GM11168 (cell line): Measurements from ENCODE around the gene ANO7.

Experiments
- in situ Hi-C: fragments of 300-500 bp; cut with MboI; formaldehyde crosslinking; loops from one replicate; pipeline ENCODE4 v1.12.0; 2022; ENCODE audit warnings: low sequenced_read_pairs; ENCODE audit not compliant: unreplicated experiment

Gene ANO7

DNA sequence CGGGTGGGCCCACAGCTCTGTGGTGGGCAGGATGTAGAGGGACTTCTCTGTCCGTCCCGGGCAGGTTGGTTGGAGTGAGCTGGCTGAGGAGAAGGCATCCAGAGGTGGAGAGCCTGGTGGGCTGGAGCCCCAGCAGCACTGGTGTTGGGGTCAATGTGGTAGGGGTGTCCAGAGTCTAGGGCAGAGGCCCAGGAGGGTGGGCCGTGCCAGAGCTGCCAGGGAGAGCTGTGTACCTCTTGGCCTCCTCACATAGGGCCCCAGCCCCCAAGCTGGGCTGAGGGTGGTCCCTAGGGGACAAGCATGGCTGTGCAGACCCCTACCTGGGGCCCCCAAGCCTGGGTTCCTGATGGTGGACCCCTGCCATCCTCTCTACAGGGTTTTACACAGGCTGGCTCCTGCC is 16.0 kb downstream of the ANO7 start:
- in situ Hi-C loops: no loop called here

DNA sequence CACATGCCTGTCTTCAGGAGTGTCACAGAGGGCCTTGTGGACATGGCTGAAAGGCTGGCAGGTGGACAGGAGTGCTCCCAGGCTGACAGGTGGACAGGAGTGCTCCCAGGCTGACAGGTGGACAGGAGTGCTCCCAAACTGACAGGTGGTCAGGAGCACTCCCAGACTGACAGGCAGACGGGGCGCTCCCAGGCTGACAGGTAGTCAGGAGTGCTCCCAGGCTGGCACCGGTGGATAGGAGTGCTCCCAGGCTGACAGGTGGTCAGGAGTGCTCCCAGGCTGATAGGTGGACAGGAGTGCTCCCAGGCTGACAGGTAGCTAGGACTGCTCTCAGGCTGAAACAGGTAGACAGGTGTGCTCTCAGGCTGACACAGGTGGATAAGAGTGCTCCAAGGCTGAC is 16.6 kb downstream of the ANO7 start:
- in situ Hi-C loops: no loop called here

DNA sequence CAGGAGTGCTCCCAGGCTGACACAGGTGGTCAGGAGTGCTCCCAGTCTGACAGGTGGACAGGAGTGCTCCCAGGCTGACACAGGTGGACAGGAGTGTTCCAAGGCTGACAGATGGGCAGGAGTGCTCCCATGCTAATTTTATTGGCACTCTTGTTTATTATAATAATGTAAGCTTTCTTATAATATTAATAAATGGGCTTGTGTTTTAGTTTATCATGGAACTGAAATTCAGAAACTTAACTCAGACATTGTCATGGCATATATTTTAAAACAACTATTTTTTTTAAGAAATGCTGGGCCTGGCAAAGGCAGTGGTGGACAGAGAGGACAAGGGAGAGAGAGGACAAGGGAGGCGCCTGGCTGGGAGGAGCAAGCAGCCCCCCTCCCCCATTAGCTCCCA is 18.7 kb downstream of the ANO7 start:
- in situ Hi-C loops: no loop called here

DNA sequence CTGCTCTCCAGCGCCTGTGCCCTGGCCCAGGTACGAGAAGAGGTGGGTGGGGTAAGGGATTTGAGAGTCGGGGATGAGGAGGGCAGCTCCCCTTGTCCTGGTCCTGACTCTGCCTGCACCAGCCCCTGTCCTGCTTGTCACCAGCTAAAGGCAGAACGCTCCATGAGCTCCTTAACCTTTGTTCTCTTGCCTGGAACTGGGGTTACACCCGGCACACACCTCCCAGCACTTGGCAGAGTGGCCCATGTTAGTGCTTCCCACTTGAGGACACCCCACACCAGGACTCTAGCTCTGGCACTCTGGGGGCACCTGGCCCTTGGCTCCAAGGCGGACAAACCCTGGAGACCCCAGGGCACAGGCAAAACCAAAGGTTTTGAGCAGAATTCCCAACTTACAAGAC is 19.2 kb downstream of the ANO7 start:
- in situ Hi-C loops: no loop called here

DNA sequence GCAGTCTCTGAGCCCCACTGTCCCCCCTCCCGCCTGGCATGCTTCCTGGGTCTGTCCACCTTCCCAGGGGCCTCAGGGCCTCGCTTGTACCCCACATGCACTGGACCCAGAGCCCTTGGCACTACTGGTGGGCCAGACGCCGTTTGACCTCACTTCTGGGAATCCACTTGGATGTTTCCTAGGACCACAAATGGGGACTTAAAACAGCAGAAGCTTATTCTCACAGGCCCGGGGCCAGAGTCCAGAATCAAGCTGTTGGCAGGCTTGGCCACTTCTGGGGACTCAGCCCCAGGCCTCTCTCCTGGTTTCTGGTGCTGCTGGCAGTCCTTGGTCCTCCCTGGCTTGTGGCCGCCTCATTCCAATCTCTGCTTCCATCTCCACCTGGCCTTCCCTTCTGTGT is 19.6 kb downstream of the ANO7 start:
- in situ Hi-C loops: no loop called here

DNA sequence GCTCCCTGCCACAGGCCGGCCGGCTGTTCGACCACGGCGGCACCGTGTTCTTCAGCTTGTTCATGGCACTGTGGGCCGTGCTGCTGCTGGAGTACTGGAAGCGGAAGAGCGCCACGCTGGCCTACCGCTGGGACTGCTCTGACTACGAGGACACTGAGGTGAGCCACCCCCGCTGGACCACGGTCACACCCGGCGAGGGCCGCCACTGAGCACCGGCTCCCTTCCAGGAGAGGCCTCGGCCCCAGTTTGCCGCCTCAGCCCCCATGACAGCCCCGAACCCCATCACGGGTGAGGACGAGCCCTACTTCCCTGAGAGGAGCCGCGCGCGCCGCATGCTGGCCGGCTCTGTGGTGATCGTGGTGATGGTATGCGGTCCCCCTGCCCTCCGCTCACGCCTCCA is 20.8 kb downstream of the ANO7 start:
- in situ Hi-C loops: no loop called here

DNA sequence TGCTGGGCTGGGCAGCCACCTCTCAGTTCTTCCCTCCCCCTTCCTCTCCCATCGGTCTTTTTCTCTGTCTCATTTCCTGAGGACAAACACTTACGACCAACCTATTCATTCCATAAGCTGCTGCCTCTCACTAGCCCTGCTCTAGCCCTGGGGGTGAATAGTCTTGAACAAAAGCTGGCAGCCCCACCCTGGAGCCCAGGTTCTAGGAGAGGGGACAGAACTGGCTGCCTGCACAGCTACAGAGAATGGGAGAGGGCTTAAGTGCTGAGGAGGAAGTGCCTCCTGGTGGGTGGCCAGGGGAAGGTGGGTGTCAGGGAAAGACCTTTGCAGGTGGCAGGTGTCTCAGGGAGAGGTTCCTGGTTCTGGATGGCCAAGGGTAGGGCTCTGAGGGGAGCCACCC is 22.8 kb downstream of the ANO7 start:
- in situ Hi-C loops: no loop called here

DNA sequence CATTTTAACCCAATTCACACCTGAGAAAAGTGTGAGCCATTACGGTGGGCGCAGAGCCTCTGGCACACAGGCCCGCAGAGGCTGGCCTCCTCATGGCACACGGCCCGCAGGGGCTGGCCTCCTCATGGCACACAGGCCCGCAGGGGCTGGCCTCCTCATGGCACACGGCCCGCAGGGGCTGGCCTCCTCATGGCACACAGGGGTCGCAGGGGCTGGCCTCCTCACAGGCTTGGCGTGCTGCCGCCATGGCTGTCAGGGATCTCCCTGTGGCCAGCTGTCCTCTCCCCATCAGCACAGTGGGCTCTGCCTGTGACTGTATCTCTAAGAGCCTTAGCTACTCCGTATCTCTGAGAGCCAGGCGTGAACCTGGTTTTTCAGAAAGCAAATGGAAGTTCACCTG is 24.6 kb downstream of the ANO7 start:
- in situ Hi-C loops: no loop called here

DNA sequence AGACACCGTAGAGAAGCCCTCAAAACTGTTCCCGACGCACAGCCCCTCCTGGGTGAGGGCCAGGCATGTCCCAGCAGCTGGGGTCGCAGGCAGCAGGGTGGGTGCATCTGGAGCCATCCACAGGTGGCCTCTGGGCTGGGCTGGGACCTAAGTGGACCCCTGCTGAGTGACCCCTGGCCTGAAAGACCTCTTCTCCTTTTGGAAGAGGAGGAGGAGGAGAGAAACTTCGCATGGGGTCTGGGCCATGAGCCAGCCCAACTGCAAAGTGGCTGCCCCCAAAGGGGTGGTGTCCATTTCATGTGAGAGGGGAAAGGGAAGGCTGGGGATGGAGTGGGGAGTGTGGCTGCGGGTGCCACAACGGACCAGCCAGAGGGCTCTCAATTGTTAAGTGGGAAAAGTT is 25.1 kb downstream of the ANO7 start:
- in situ Hi-C loops: no loop called here

DNA sequence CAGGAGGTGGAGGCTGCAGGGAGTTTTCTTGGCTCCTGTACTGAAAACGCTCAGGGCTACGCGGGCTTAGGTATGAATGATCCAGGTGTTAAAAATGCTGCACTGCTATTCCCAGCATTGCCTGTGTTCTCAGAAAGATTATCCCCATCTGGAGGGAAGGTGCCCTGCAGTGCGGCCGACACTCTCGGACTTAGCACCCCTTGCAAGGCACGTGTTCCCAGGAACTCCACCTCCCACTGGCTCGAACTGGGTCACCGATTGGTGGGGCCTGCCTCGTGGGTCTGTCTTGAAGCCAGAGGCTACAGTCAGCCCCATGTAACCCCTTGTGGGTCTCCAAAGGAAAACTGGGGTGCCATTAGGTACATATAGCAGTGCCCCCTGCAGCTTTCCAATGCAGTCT is 25.7 kb downstream of the ANO7 start:
- in situ Hi-C loops: no loop called here

DNA sequence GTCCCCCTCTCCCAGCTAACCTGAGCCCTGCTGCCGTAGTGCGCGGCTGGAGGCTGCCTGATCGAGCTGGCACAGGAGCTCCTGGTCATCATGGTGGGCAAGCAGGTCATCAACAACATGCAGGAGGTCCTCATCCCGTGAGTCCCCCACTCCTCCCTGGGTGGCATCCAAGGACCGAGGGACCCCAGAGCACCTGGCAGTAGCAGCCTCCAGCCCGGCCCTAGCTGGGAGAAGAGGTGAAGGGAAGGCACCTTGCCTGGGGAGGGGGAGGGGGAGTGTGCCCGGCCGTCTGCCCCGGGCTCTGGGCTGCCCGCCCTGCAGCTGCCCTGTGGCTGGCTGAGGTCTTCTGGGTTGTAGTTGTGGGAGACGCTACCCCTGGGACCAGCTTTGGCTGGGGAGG is 26.3 kb downstream of the ANO7 start:
- in situ Hi-C loops: no loop called here

DNA sequence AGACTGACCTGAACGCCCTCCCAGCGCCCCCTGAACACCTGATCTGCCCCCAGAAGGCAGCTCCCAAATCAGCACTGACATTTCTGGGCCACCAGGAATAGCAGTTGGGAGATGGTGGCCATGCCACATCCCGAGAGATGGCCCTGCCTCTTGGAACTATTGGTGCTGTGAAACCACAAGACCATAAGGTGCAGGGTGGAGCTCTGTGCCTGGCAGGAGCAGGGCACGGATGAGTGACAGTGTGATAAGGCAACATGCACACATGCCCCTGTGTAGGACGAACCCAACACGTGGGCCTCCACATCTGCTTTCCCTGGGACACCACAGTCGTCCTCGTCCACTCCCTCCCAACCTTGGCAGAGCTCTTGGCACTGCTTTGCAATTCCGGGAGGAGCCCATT is 26.9 kb downstream of the ANO7 start:
- in situ Hi-C loops: no loop called here

DNA sequence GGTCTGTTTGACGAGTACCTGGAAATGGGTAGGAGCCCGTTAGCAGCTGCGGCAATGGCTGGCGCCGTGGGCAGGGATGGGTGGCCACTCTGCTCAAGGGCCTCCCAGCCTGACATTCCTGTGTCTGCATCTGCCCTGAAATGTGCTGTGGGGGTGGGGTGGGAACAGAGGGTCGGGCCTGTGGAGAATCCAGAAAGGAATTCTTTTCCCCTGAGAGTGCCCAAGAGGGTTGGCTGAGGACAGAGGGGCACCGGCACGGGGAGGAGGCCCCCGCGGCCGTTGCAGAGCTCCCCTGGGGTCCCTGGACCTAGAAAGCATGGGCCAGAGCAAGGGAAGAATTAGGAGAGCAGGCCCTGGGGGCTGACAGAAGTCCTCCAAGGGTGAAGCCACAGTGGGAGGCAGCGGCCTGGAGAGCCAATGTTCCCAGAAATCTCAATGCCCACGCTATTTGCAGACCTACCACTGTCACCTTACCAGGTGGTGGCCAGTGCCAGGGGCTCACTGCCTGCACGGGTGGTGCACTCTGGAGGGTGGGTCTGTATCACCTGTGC is 27.8 kb downstream of the ANO7 start:
- in situ Hi-C loops: no loop called here

DNA sequence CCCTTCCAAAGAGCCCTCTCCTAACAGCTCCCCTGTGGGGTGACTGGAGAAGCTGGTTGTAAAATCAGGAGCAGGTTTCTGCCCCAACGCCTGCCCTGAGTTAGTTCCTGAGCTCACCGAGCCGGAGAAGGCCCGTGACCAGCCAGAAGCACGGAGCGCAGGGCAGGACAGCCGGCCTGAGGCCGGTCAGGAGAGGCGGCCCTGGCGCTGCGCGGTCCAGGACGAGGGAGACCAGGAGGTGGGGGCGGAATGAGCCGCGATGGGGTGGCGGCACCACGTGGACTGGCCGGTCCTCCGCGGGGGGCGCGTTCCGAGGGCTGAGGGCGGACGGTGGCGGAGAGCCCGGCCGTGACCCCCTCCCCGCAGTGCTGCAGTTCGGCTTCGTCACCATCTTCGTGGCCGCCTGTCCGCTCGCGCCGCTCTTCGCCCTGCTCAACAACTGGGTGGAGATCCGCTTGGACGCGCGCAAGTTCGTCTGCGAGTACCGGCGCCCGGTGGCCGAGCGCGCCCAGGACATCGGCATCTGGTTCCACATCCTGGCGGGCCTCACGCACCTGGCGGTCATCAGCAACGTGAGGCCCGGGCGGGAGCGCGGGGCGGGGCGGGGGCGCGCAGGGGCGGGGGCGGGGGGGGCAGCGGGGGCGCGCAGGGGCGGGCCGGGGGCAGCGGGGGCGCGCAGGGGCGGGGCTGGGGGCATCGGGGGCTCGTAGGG is 29.0 kb downstream of the ANO7 start:
- in situ Hi-C loops: no loop called here

DNA sequence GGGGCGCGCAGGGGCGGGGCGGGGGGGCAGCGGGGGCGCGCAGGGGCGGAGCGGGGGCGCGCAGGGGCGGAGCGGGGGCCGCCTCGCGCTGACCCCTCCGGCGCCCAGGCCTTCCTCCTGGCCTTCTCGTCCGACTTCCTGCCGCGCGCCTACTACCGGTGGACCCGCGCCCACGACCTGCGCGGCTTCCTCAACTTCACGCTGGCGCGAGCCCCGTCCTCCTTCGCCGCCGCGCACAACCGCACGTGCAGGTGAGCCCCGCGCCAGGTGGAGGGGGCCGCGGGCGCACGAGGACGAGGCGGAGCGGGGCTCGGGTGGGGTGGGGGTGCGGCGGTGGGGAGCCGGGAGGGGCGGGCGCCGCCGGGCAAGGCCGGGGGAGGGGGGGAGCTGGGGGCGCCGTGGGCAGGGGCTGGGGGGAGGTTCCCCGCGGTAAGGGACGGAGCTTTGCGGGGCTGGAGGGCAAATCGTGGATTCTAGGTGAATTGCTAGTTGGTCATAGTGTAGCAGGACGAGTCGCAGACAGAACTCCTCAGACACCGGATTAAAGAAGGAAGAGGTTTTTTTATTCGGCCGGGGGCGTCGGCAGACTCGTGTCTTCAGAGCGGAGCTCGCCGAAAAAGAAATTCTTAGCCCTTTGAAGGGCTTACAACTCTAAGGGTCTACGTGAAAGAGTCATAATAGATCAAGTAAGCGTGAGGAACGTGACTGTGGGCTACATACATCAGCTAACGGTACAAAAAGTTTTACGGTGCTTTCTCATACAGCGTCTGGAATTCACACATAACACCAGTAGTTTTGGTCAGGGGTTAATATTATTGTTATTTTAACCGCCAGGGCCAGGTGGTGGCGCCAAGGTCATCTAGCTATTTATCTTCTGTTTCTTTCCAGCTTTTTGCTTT is 29.9 kb downstream of the ANO7 start:
- in situ Hi-C loops: no loop called here

DNA sequence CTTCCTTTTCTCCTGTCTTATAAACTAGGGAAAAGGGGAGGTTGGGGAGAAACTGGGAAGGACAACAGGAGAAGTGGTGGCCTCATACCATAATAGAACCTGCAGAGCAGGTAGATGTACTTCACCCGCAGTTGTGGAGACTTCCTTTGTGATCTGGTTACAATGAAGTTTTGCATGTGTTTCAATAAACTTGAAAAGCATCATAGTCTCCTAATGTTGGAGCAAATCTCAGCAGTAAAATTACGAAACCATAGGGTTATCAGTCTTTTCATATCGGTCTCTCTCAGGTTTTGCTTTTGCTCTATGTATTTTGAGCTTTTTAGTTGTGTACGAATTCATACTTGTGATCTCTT is 30.5 kb downstream of the ANO7 start:
- in situ Hi-C loops: no loop called here

DNA sequence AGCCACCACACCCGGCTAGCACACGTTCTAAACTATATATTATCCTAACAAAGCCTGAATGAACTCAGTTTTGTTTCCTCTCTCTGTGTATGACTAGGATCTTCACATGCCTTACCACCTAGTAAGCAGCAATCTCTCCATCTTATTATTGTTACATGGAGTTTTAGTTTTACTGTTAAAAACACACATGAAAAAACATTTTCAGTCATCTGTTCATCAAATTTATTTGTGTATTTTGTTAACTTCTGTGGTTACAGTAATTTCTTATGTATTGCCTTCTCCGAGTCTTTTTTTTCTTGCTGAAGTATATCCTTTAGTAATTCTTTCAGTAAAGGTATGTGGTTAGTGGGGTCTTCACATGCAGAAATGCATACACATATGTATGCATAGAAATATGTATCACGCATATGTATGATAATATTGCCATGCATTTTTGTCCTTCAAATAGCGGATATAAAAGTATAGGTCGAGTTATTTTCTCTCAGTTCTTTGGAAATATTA is 31.4 kb downstream of the ANO7 start:
- in situ Hi-C loops: no loop called here

DNA sequence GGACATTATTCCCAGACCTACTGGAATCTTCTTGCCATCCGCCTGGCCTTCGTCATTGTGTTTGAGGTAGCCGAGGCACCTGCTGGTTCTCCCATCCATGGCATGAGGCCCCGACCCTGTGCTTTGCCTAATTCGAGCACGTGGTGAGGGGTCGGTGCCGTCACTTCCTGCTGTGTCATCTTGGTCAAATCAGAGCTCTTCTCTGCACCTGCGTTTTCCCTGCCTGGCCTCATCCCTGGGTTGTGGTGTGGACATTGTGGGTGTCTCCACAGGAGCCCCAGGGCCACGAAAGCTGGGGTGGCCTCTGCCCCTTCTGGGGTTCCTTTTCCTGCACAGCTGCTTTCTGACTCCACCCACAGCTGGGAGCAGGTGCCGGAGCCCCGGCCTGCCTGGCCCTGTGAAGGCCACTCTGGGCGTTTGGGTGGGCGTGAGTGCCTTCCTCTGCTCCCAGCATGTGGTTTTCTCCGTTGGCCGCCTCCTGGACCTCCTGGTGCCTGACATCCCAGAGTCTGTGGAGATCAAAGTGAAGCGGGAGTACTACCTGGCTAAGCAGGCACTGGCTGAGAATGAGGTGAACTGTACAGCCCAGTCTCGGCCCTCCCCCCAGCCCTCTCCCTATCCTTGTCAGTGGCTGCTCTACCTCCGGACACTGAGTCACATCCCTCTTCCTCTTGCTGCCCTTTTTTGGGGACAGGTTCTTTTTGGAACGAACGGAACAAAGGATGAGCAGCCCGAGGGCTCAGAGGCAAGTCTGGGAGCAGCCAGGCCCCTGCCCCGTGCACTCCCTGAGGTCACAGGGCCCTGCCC is 34.9 kb downstream of the ANO7 start:
- in situ Hi-C loops: no loop called here

DNA sequence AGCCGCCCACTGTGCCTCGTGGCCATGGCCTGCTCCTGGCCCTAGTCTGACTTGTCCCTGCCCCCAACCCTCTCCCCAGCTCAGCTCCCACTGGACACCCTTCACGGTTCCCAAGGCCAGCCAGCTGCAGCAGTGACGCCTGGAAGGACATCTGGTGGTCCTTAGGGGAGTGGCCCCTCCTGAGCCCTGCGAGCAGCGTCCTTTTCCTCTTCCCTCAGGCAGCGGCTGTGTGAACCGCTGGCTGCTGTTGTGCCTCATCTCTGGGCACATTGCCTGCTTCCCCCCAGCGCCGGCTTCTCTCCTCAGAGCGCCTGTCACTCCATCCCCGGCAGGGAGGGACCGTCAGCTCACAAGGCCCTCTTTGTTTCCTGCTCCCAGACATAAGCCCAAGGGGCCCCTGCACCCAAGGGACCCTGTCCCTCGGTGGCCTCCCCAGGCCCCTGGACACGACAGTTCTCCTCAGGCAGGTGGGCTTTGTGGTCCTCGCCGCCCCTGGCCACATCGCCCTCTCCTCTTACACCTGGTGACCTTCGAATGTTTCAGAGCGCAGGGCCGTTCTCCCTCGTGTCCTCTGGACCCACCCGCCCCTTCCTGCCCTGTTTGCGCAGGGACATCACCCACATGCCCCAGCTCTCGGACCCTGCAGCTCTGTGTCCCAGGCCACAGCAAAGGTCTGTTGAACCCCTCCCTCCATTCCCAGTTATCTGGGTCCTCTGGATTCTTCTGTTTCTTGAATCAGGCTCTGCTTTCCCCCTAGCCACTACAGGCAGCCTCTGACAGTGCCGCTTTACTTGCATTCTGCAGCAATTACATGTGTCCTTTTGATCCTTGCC is 35.8 kb downstream of the ANO7 start:
- in situ Hi-C loops: no loop called here
